Measurements from ENCODE around the gene TH. TPM values are rescaled to one million over a fixed set of nuclear protein-coding genes. Genes with fewer than 3 reads are reported as not detected.

Gene TH
- total and polyA plus RNA-seq, 2 of the 4 experiments (the other 2 are of a cell fraction): 0.10 TPM; not detected in 1

DNA sequence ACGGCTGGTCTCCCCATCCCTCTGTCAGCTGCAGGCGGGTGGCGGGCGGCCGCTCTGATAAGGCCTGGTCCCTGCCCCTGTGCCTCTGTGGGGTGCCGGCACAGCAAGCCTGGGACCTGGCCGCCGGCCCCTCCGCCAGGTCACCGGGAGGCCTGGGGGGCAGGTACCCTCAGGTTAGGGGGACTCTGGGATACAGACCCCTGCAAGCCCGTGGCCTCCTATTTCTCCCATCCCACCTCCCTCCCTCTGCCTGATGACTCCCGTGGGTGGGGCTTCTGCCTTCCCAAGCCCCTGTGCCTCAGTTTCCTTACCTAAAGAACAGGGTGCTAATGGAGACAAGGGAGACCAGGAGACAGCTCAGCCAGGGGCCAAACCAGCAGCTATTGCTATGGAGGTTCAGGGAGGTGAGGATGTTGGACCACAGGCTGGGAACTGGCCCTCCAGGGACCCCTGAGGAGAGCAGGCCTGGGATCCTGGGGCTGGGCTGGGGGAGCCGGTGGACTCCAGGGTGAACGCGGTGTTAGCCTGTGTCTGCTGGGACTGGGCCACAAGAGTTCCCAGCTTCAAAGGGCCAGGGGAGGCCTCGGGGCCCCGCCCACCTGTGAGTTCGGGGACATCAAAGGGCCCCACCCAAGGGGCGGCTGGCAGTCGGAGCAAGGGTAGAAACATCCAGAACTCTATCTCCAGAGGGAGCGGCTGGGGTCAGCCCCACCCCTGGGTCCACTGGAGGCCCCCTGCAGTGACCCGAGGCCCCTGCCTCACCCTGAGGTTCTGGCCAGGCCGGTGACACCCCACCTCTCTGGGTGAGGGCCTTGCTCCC is 32.0 kb upstream of the TH start:
- Histone ChIP-seq H3K56ac (ENCODE audit: extremely low read depth, insufficient read depth, low read length) (no peak overlapping the region), H4K91ac (ENCODE audit: insufficient read depth, low read depth, low read length) (no peak overlapping the region), H3K4me1 (ENCODE audit: control insufficient read depth, insufficient read depth, low read length) (no peaks in the 10 kb centered on the region), H3K9me1 (ENCODE audit: insufficient read depth, low read length) (no peaks in the 10 kb centered on the region), H4K20me1 (ENCODE audit: insufficient read depth, low read length) (no peaks in the 10 kb centered on the region), H3K4me2 (ENCODE audit: low read depth, low read length) (no peak overlapping the region), H4K5ac (ENCODE audit: low read depth, low read length) (no peak overlapping the region), H2AFZ (replicated peaks; ENCODE audit: low read length, poor library complexity) (no peak overlapping the region), H2BK20ac (ENCODE audit: low read depth, low read length) (no peak overlapping the region), H2BK15ac (ENCODE audit: low read depth, low read length) (no peak overlapping the region), H2AK5ac (ENCODE audit: low read depth, low read length) (no peak overlapping the region), H4K8ac (ENCODE audit: low read depth in 2 of 2, low read length in 2 of 2) (no peak overlapping the region), H3K4me3 (ENCODE audit: insufficient read depth, low read depth, low read length) (no peak overlapping the region), H3K14ac (replicated peaks; ENCODE audit: low read depth, low read length) (no peak overlapping the region), H3K79me1 (ENCODE audit: low read depth in 1 of 2, low read length in 2 of 2) (no peaks in the 10 kb centered on the region), H3K18ac (ENCODE audit: low read depth, low read length) (no peak overlapping the region), H3K27ac (ENCODE audit: insufficient read depth, low read length) (no peak overlapping the region), H2BK120ac (ENCODE audit: low read depth, low read length) (no peak overlapping the region), H3K36me3 (ENCODE audit: control insufficient read depth, insufficient read depth, low read length) (no peaks in the 10 kb centered on the region), H3K27me3 (ENCODE audit: control insufficient read depth, insufficient read depth, low read length) (peaks cover 16% of the 10 kb centered on the region), H2BK5ac (ENCODE audit: low read depth, low read length, poor library complexity, severe bottlenecking) (no peak overlapping the region), H3K9me3 (ENCODE audit: control insufficient read depth, insufficient read depth, low read length) (peaks cover 5% of the 10 kb centered on the region; the same call in 1 of the 2 replicates), H3K9ac (ENCODE audit: low read depth, low read length) (no peak overlapping the region), H3K23ac (ENCODE audit: low read depth, low read length) (no peak overlapping the region), H3K4ac (ENCODE audit: low read depth, low read length) (no peak overlapping the region), H2AK9ac (replicated peaks; ENCODE audit: low read depth, low read length, poor library complexity) (no peak overlapping the region)
- no TSS peak for BruUV-seq (replicated peaks)
- POLR2A ChIA-PET (ENCODE audit: unreplicated experiment): no interaction called here
- dilution Hi-C loops (cut with HindIII; ENCODE audit: low sequenced_read_pairs, unreplicated experiment): no loop called here
- CTCF ChIA-PET: no interaction called here
- intact Hi-C loops (cut with micrococcal nuclease): no loop called here
- no peak for DNase-seq
- WGBS, 2 experiments (ENCODE audit: extremely low coverage in 2 of 2, insufficient read length in 1 of 2): 75% methylated on average over 7 of the region's 23 CpGs; no CpG with 5 or more reads in 1 of the 2 experiments
- ATAC-seq (ENCODE audit: low read depth): no peak
- in situ Hi-C loops (cut with MboI; ENCODE audit: low sequenced_read_pairs): loop anchor here (5.0 kb wide), 1 partner anchor 214 kb away; no protein-coding TSS in a partner anchor
- TF ChIP-seq CEBPB (IDR thresholded peaks at IDR 0.05; ENCODE audit: low read depth, low read length): no peak
- TF ChIP-seq MAZ (IDR thresholded peaks at IDR 0.05; ENCODE audit: borderline replicate concordance, low read depth, low read length): no peak
- no peak for TF ChIP-seq RCOR1 (IDR thresholded peaks at IDR 0.05; ENCODE audit: insufficient replicate concordance, low read length)
- TF ChIP-seq, protein P1, sequence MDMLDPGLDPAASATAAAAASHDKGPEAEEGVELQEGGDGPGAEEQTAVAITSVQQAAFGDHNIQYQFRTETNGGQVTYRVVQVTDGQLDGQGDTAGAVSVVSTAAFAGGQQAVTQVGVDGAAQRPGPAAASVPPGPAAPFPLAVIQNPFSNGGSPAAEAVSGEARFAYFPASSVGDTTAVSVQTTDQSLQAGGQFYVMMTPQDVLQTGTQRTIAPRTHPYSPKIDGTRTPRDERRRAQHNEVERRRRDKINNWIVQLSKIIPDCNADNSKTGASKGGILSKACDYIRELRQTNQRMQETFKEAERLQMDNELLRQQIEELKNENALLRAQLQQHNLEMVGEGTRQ (IDR thresholded peaks at IDR 0.05; ENCODE audit: low read depth, low read length): no peak
- no peak for TF ChIP-seq MXI1 (IDR thresholded peaks at IDR 0.05; ENCODE audit: borderline replicate concordance, low read depth, low read length)
- no peak for TF ChIP-seq POLR2A (IDR thresholded peaks at IDR 0.05; ENCODE audit: low read depth, low read length)
- TF ChIP-seq RFX5 (IDR thresholded peaks at IDR 0.05; ENCODE audit: low read depth, low read length): no peak
- no peak for TF ChIP-seq RAD21 (IDR thresholded peaks at IDR 0.05; ENCODE audit: low read length)
- TF ChIP-seq FOS (IDR thresholded peaks at IDR 0.05; ENCODE audit: low read depth, low read length): no peak
- TF ChIP-seq CHD1 (IDR thresholded peaks at IDR 0.05; ENCODE audit: low read depth, low read length): no peak
- TF ChIP-seq, protein P2, sequence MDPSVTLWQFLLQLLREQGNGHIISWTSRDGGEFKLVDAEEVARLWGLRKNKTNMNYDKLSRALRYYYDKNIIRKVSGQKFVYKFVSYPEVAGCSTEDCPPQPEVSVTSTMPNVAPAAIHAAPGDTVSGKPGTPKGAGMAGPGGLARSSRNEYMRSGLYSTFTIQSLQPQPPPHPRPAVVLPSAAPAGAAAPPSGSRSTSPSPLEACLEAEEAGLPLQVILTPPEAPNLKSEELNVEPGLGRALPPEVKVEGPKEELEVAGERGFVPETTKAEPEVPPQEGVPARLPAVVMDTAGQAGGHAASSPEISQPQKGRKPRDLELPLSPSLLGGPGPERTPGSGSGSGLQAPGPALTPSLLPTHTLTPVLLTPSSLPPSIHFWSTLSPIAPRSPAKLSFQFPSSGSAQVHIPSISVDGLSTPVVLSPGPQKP (IDR thresholded peaks at IDR 0.05; ENCODE audit: borderline replicate concordance, low read depth, low read length): no peak
- TF ChIP-seq BHLHE40 (IDR thresholded peaks at IDR 0.05; ENCODE audit: low read depth, low read length): no peak
- TF ChIP-seq SMC3 (IDR thresholded peaks at IDR 0.05; ENCODE audit: low read depth, low read length): no peak
- no peak for TF ChIP-seq MAFK (IDR thresholded peaks at IDR 0.05; ENCODE audit: low read depth, low read length)
- no peak for TF ChIP-seq NFE2L2 (IDR thresholded peaks at IDR 0.05; ENCODE audit: low read depth, low read length)
